ENCODE results near the gene ZNF774. TPM values are rescaled to one million over a fixed set of nuclear protein-coding genes. Genes with fewer than 3 reads are reported as not detected.
A peak's percentile ranks its signal among the peaks of the same experiment; 100 is the strongest.

The ZNF774 gene
- total RNA-seq, 2 experiments from 2014 or later = 0.68 to 1.1 TPM

- CTCF ChIA-PET = interaction anchor here (0.8 to 1.2 kb wide), 4 partner anchors 21 to 519 kb away, joined by 3 to 4 read pairs (median 3); partner anchors contain the start of gene IQGAP1
- no peaks in the 10 kb centered on the region for H3K9me3 Mint-ChIP-seq
- H3K36me3 Mint-ChIP-seq = no peaks in the 10 kb centered on the region
- H3K27me3 Mint-ChIP-seq = no peaks in the 10 kb centered on the region
- peaks cover 14% of the 10 kb centered on the region for H3K4me1 Mint-ChIP-seq (ENCODE audit: low read depth)
- intact Hi-C loops (cut with micrococcal nuclease) = no loop called here
- H3K4me3 Mint-ChIP-seq = no peak overlapping the region
- no peak overlapping the region for H3K27ac Mint-ChIP-seq
- no peak for DNase-seq
- POLR2A ChIA-PET = no interaction called here
These were observed 15.5 kb downstream of the ZNF774 start for GRCh38 chr15:90367576-90367975.

- Mint-ChIP-seq H3K4me3 (no peak overlapping the region), H3K9me3 (peaks cover 21% of the 10 kb centered on the region), H3K36me3 (peaks cover 7% of the 10 kb centered on the region), H3K27ac (no peak overlapping the region), H3K27me3 (no peaks in the 10 kb centered on the region), H3K4me1 (ENCODE audit: low read depth) (peaks cover 34% of the 10 kb centered on the region)
- DNase-seq = no peak
- intact Hi-C loops (cut with micrococcal nuclease) = no loop called here
- ChIA-PET CTCF (interaction anchor here (0.8 to 2.7 kb wide), 3 partner anchors 13 to 107 kb away, joined by 3 to 10 read pairs (median 4); partner anchors contain the start of gene IQGAP1), POLR2A (interaction anchor here (1.1 to 3.2 kb wide), 3 partner anchors 13 to 23 kb away, joined by 3 to 12 read pairs (median 4); partner anchors contain the start of genes IQGAP1 and ZNF774)
These were observed 23.0 kb downstream of the ZNF774 start for GRCh38 chr15:90375071-90375470.

DNA sequence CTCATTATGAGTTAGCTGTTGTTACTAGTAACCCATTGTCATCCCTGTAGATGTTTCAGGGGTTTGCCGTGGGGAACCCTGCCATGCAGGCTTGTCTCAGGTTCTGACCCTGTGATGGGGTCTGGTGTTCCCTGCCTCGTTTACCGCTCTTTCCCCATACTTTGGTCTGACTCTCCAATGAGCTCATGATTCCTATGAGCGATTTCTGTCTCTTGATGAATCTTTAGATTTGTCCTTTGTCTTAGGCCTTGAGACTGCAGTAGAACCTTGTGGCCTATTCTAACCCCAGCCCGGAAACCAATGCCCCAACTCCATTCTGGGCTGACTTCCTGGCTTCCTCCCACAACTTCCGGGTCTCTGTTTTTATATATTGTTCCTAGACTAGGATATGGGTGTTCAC lies 24.7 kb downstream of the ZNF774 start:
- Mint-ChIP-seq H3K27ac (peak overlapping the region; percentile 91), H3K36me3 (peaks cover 9% of the 10 kb centered on the region), H3K27me3 (no peaks in the 10 kb centered on the region), H3K9me3 (peaks cover 27% of the 10 kb centered on the region), H3K4me3 (peak overlapping the region; percentile 42), H3K4me1 (ENCODE audit: low read depth) (peaks cover 34% of the 10 kb centered on the region)
- POLR2A ChIA-PET = interaction anchor here (1.9 to 3.6 kb wide), 2 partner anchors 11 to 14 kb away, joined by 5 to 16 read pairs; partner anchors contain the start of gene IQGAP1
- DNase-seq = peak; percentile 78
- intact Hi-C loops (cut with micrococcal nuclease) = no loop called here
- CTCF ChIA-PET = interaction anchor here (1.0 to 1.6 kb wide), 2 partner anchors 14 to 76 kb away, joined by 5 read pairs; no protein-coding TSS in a partner anchor

DNA sequence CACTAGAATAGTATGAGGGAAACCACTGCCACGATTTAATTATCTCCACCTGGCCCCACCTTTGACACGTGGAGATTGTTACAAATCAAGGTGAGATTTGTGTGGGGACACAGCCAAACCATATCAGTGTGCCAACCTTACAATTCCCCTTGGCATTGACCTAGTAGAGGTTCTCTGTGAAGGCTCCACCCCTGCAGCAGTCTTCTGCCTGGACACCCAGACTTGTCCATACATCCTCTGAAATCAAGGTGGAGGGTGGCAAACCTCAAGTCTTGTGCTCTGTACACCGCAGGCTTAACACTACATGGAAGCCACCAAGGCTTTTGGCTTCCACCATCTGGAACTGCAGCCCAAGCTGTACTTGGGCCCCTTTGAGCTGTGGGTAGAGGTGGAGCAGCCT lies 27.2 kb downstream of the ZNF774 start:
- H3K27me3 Mint-ChIP-seq = no peaks in the 10 kb centered on the region
- H3K4me1 Mint-ChIP-seq (ENCODE audit: low read depth) = peaks cover 38% of the 10 kb centered on the region
- DNase-seq = no peak
- no peak overlapping the region for H3K27ac Mint-ChIP-seq
- CTCF ChIA-PET = no interaction called here
- intact Hi-C loops (cut with micrococcal nuclease) = no loop called here
- H3K9me3 Mint-ChIP-seq = peaks cover 27% of the 10 kb centered on the region
- peaks cover 9% of the 10 kb centered on the region for H3K36me3 Mint-ChIP-seq
- POLR2A ChIA-PET = interaction anchor here (3.6 kb wide), 1 partner anchor 9 kb away, joined by 16 read pairs; the partner anchor contains the start of gene IQGAP1
- no peak overlapping the region for H3K4me3 Mint-ChIP-seq

DNA sequence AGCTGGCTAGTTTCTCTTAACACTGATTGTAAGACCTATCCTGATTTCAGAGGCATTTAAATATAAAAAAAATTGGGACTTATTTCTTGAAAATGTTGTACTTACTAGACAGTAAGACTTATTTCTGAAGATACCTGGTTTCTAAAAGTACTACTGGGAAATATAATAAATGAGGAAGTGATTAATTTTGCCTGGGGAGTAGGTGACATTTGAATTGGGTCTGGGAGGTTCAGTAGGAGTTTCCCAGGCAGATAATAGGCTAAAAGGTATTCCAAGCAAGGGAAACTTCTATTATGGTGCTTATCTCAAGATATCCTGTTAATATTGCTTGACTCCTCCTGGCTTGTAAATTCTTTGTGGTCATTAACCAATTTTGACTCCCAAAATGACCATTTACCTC lies 29.4 kb downstream of the ZNF774 start:
- ChIA-PET POLR2A (no interaction called here), CTCF (interaction anchor here (1.3 kb wide), 1 partner anchor 13 kb away, joined by 6 read pairs; no protein-coding TSS in a partner anchor)
- no peak for DNase-seq
- peaks cover 24% of the 10 kb centered on the region for H3K9me3 Mint-ChIP-seq
- no peak overlapping the region for H3K27ac Mint-ChIP-seq
- H3K27me3 Mint-ChIP-seq = no peaks in the 10 kb centered on the region
- H3K4me3 Mint-ChIP-seq = no peak overlapping the region
- peaks cover 6% of the 10 kb centered on the region for H3K36me3 Mint-ChIP-seq
- intact Hi-C loops (cut with micrococcal nuclease) = no loop called here
- H3K4me1 Mint-ChIP-seq (ENCODE audit: low read depth) = peaks cover 30% of the 10 kb centered on the region

DNA sequence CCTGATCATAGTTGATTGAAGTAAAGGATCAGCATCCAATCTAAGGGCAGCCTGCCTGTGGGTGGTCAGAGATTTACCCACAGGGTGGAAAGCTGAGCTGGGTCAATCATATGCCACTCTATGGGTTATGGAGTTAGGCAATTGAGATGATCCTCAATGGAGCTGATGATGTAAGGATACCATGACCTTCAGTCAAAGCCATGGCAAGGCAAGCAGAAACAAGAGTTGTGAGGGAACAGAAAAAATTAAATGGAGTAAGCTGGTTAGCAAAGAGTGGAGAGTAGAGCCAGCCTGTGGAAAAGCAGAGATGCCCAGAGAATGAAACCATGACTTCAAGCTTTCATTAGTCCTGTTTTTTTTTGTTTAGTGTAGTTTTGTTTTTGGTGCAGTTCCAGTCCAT lies 30.2 kb downstream of the ZNF774 start:
- CTCF ChIA-PET = interaction anchor here (0.8 to 1.3 kb wide), 2 partner anchors 12 to 20 kb away, joined by 3 to 6 read pairs; no protein-coding TSS in a partner anchor
- no peak for DNase-seq
- no peak overlapping the region for H3K27ac Mint-ChIP-seq
- H3K4me1 Mint-ChIP-seq (ENCODE audit: low read depth) = peaks cover 24% of the 10 kb centered on the region
- peaks cover 18% of the 10 kb centered on the region for H3K9me3 Mint-ChIP-seq
- no peaks in the 10 kb centered on the region for H3K27me3 Mint-ChIP-seq
- POLR2A ChIA-PET = interaction anchor here (0.6 kb wide), 1 partner anchor 182 kb away, joined by 3 read pairs; no protein-coding TSS in a partner anchor
- no peak overlapping the region for H3K4me3 Mint-ChIP-seq
- peaks cover 4% of the 10 kb centered on the region for H3K36me3 Mint-ChIP-seq
- intact Hi-C loops (cut with micrococcal nuclease) = no loop called here

- ChIA-PET POLR2A (no interaction called here), CTCF (interaction anchor here (0.7 kb wide), 1 partner anchor 12 kb away, joined by 4 read pairs; no protein-coding TSS in a partner anchor)
- Mint-ChIP-seq H3K4me3 (peak overlapping the region; percentile 2), H3K9me3 (no peaks in the 10 kb centered on the region), H3K4me1 (ENCODE audit: low read depth) (peaks cover 36% of the 10 kb centered on the region), H3K27me3 (no peaks in the 10 kb centered on the region), H3K27ac (peak overlapping the region; percentile 9), H3K36me3 (peaks cover 17% of the 10 kb centered on the region)
- intact Hi-C loops (cut with micrococcal nuclease) = loop anchor here (5.0 kb wide), 3 partner anchors 34 to 546 kb away; partner anchors contain the start of genes CIB1, GDPGP1, HDDC3 and ZNF774
- no peak for DNase-seq
These were observed 34.1 kb downstream of the ZNF774 start for GRCh38 chr15:90386221-90386620.

GRCh38 chr15:90387534-90388461 lies 35.7 kb downstream of the ZNF774 start, which contains the start of gene IQGAP1:
Gene IQGAP1 (plus strand): TSS chr15:90388242. CDS start chr15:90388342, 100 bp downstream.
- Mint-ChIP-seq H3K4me1 (ENCODE audit: low read depth) (peaks cover 46% of the 10 kb centered on the region), H3K27me3 (no peaks in the 10 kb centered on the region), H3K4me3 (peak within 1 kb of the TSS; percentile 92), H3K9me3 (no peaks in the 10 kb centered on the region), H3K27ac (peak within 1 kb of the TSS; percentile 91), H3K36me3 (peaks cover 28% of the 10 kb centered on the region)
- POLR2A ChIA-PET = interaction anchor here (0.6 to 2.6 kb wide), 16 partner anchors 9 to 514 kb away, joined by 3 to 28 read pairs (median 5); partner anchors contain the start of gene ZNF774
- CTCF ChIA-PET = interaction anchor here (0.6 to 2.1 kb wide), 13 partner anchors 12 to 260 kb away, joined by 3 to 17 read pairs (median 4); no protein-coding TSS in a partner anchor
- intact Hi-C loops (cut with micrococcal nuclease) = loop anchor here (1.0 to 5.0 kb wide), 5 partner anchors 14 to 545 kb away; partner anchors contain the start of genes CIB1, GDPGP1, HDDC3 and ZNF774
- DNase-seq = peak; percentile 98

DNA sequence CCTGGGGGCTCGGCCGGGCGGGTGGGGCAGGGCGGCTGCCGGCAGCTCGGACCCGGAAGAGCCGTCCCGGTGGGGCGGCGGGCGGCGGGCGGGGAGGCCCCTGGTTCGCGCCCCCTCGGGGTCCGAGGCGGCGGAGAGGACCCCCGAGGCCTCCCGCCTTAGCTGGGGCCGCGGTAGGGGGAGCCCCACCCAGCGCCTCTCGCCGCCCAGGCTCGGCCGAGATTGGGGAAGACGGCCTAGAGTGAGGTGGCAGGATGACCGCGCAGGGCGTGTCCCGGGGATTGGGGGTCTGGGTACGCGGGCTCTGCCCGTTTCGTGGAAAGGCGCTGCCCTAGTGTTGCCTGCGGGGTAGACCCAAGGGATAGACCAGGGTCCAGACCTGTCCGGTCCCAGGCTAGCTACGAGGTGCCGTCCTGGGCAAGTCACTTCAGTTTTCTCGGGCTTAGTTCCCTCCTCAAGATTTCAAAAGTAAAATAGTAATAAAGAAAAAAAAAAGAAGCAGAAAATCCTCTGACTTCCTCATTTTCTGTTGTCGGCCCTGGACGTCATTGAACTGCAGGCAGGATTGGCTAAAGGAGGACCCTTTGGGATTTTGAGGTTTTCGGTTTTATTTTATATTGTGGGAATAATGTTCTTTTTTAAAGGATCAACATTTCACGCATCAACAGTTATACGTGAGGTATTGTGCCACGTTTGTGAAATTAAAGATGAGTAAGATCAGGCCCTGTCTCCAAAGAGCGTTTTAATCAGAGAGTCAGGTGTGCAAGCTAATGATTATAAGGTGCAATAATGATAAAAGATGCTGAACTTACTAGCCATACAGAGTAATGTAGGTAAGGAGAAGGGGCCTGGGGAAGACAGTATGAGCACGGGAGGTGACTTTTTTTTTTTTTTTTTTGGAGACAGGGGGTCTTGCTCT lies 36.6 kb downstream of the ZNF774 start:
- peaks cover 53% of the 10 kb centered on the region for H3K4me1 Mint-ChIP-seq (ENCODE audit: low read depth)
- H3K27me3 Mint-ChIP-seq = no peaks in the 10 kb centered on the region
- peak; percentile 73 for DNase-seq
- H3K9me3 Mint-ChIP-seq = no peaks in the 10 kb centered on the region
- peak overlapping the region; percentile 92 for H3K4me3 Mint-ChIP-seq
- intact Hi-C loops (cut with micrococcal nuclease) = loop anchor here (1.0 to 5.0 kb wide), 5 partner anchors 13 to 544 kb away; partner anchors contain the start of genes CIB1, GDPGP1, HDDC3 and ZNF774
- CTCF ChIA-PET = interaction anchor here (0.6 to 2.1 kb wide), 10 partner anchors 12 to 259 kb away, joined by 3 to 17 read pairs (median 4); no protein-coding TSS in a partner anchor
- POLR2A ChIA-PET = interaction anchor here (0.6 to 2.6 kb wide), 14 partner anchors 11 to 514 kb away, joined by 3 to 28 read pairs (median 6); partner anchors contain the start of gene ZNF774
- H3K36me3 Mint-ChIP-seq = peaks cover 34% of the 10 kb centered on the region
- peak overlapping the region; percentile 89 for H3K27ac Mint-ChIP-seq

GRCh38 chr15:90389513-90389912 lies 37.4 kb downstream of the ZNF774 start:
- H3K4me1 Mint-ChIP-seq (ENCODE audit: low read depth) = peaks cover 58% of the 10 kb centered on the region
- no peaks in the 10 kb centered on the region for H3K27me3 Mint-ChIP-seq

More at GRCh38 chr15:90389513-90389912, 37.4 kb downstream of the ZNF774 start:
- Mint-ChIP-seq H3K9me3 (no peaks in the 10 kb centered on the region), H3K27ac (peak overlapping the region; percentile 29), H3K36me3 (peaks cover 39% of the 10 kb centered on the region), H3K4me3 (peak overlapping the region; percentile 92)
- DNase-seq = no peak
- ChIA-PET POLR2A (interaction anchor here (0.6 to 2.4 kb wide), 3 partner anchors 25 to 446 kb away, joined by 3 to 9 read pairs (median 6); no protein-coding TSS in a partner anchor), CTCF (interaction anchor here (0.6 to 2.1 kb wide), 3 partner anchors 11 to 127 kb away, joined by 3 to 17 read pairs (median 6); no protein-coding TSS in a partner anchor)
- intact Hi-C loops (cut with micrococcal nuclease) = loop anchor here (5.0 kb wide), 3 partner anchors 37 to 543 kb away; partner anchors contain the start of genes CIB1, GDPGP1, HDDC3 and ZNF774
